ENCODE results near the gene PLG.
"Not testable (repeated sequence)": the region's sequence is repeated elsewhere in the genome, so short reads cannot be mapped to it uniquely, and the experiment has no call there.

Gene PLG

GRCh38 chr6:160774399-160774798, 72.4 kb downstream of the PLG start:
- Histone ChIP-seq H3K27ac (ENCODE audit: low read depth, low read length) (no peak overlapping the region), H3K4me2 (ENCODE audit: low read depth, low read length, poor library complexity, severe bottlenecking) (no peak overlapping the region), H3K4me3 (ENCODE audit: insufficient read depth, low read length, poor library complexity, severe bottlenecking) (no peak overlapping the region), H3K9me2 (replicated peaks; ENCODE audit: insufficient read depth, low read length) (no peaks in the 10 kb centered on the region), H3K9ac (ENCODE audit: low read length) (no peak overlapping the region), H3K36me3 (ENCODE audit: low read length) (no peaks in the 10 kb centered on the region), H3K27me3 (ENCODE audit: low read length) (no peaks in the 10 kb centered on the region), H2AFZ (ENCODE audit: low read depth, low read length, severe bottlenecking) (no peak overlapping the region), H3F3A (ENCODE audit: insufficient read depth) (no peaks in the 10 kb centered on the region), H3K79me2 (ENCODE audit: insufficient read depth, low read length) (no peaks in the 10 kb centered on the region), H3K9me3 (ENCODE audit: insufficient read depth, low read length) (no peaks in the 10 kb centered on the region), H4K20me1 (ENCODE audit: low read depth, low read length) (no peaks in the 10 kb centered on the region)
- TF ChIP-seq EZH2phosphoT487 (conservative IDR thresholded peaks at IDR 0.05; ENCODE audit: low read length) = no peak

DNA sequence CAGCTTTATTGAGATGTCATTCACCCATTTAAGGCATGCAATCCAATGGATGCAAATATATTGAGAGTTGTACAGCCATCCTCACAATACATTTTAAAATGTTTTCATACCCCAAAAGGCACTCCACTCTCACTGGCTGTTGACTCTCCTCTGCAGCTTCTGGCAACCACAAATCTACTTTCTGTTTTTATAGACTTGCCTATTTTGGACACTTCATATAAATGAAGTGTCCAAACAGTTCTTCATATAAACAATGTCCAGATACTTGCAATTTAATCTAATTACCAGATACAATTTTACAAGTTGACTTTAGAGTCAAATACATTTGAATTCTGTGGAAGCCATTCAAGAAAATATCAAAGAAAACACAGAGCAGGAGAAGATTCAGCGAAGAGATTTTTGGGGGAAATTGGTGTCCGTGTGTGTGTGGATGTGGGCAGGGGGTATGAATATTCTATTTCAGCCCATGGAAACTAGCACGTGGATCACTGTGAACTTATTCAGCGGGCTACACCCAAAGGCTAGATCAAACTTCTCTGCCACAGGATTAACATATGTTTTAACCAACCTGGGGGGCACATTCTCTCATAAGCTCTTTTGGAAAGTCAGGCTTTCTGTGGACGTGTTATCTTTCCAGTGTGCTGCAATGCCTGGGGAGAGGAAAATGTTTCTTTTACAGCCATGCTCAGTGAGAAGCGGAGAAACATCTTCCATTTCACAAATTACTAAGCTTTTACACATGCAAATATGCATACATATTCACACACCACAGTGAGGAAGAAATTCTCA, 73.9 kb downstream of the PLG start:
- no peaks in the 10 kb centered on the region for H3K9me2 ChIP-seq (replicated peaks; ENCODE audit: insufficient read depth, low read length)
- H3K27me3 ChIP-seq (ENCODE audit: low read length) = no peaks in the 10 kb centered on the region
- no peak overlapping the region for H3K9ac ChIP-seq (ENCODE audit: low read length)
- no peak overlapping the region for H3K4me3 ChIP-seq (ENCODE audit: insufficient read depth, low read length, poor library complexity, severe bottlenecking)
- H3K79me2 ChIP-seq (ENCODE audit: insufficient read depth, low read length) = no peaks in the 10 kb centered on the region
- no peak for TF ChIP-seq CTCF (IDR thresholded peaks at IDR 0.05; ENCODE audit: insufficient read depth, low read length, poor library complexity, severe bottlenecking)
- no peak for TF ChIP-seq EZH2phosphoT487 (conservative IDR thresholded peaks at IDR 0.05; ENCODE audit: low read length)
- no peaks in the 10 kb centered on the region for H3K9me3 ChIP-seq (ENCODE audit: insufficient read depth, low read length)
- H3F3A ChIP-seq (ENCODE audit: insufficient read depth) = no peaks in the 10 kb centered on the region
- H3K36me3 ChIP-seq (ENCODE audit: low read length) = no peaks in the 10 kb centered on the region
- no peaks in the 10 kb centered on the region for H4K20me1 ChIP-seq (ENCODE audit: low read depth, low read length)
- no peak overlapping the region for H2AFZ ChIP-seq (ENCODE audit: low read depth, low read length, severe bottlenecking)
- H3K4me2 ChIP-seq (ENCODE audit: low read depth, low read length, poor library complexity, severe bottlenecking) = peak overlapping the region; percentile 37
- no peak overlapping the region; the same call in 1 of the 2 replicates for H3K27ac ChIP-seq (ENCODE audit: low read depth, low read length)

GRCh38 chr6:160779095-160779494, 77.1 kb downstream of the PLG start:
- not testable (repeated sequence) for H3K4me2 ChIP-seq (ENCODE audit: low read depth, low read length, poor library complexity, severe bottlenecking); H3F3A ChIP-seq (ENCODE audit: insufficient read depth); H3K27ac ChIP-seq (ENCODE audit: low read depth, low read length); H3K9me2 ChIP-seq (replicated peaks; ENCODE audit: insufficient read depth, low read length); H2AFZ ChIP-seq (ENCODE audit: low read depth, low read length, severe bottlenecking); H3K27me3 ChIP-seq (ENCODE audit: low read length); H3K36me3 ChIP-seq (ENCODE audit: low read length); H3K9me3 ChIP-seq (ENCODE audit: insufficient read depth, low read length); H3K4me3 ChIP-seq (ENCODE audit: insufficient read depth, low read length, poor library complexity, severe bottlenecking); H4K20me1 ChIP-seq (ENCODE audit: low read depth, low read length); H3K79me2 ChIP-seq (ENCODE audit: insufficient read depth, low read length); H3K9ac ChIP-seq (ENCODE audit: low read length)

DNA sequence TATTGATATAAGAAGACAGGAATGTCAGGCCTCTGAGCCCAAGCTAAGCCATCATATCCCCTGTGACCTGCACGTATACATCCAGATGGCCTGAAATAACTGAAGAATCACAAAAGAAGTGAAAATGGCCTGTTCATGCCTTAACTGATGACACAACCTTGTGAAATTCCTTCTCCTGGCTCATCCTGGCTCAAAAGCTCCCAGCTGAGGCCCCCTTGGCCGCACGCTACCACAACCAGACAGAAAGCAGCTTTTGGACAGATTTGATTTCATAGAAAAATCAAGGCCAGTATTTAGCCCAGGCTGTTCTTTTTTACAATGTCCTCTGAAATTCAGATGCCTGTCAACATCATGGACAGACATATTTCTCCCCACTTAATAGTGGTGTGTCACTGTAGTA, 78.6 kb downstream of the PLG start:
- not testable (repeated sequence) for H3F3A ChIP-seq (ENCODE audit: insufficient read depth); H4K20me1 ChIP-seq (ENCODE audit: low read depth, low read length); H3K27ac ChIP-seq (ENCODE audit: low read depth, low read length); H2AFZ ChIP-seq (ENCODE audit: low read depth, low read length, severe bottlenecking); H3K79me2 ChIP-seq (ENCODE audit: insufficient read depth, low read length); H3K9ac ChIP-seq (ENCODE audit: low read length); H3K9me2 ChIP-seq (replicated peaks; ENCODE audit: insufficient read depth, low read length); H3K4me3 ChIP-seq (ENCODE audit: insufficient read depth, low read length, poor library complexity, severe bottlenecking); H3K9me3 ChIP-seq (ENCODE audit: insufficient read depth, low read length); H3K36me3 ChIP-seq (ENCODE audit: low read length); H3K4me2 ChIP-seq (ENCODE audit: low read depth, low read length, poor library complexity, severe bottlenecking); H3K27me3 ChIP-seq (ENCODE audit: low read length)

- H3K36me3 ChIP-seq (ENCODE audit: low read length) = no peaks in the 10 kb centered on the region
- H3K9ac ChIP-seq (ENCODE audit: low read length) = no peak overlapping the region
- TF ChIP-seq CTCF (IDR thresholded peaks at IDR 0.05; ENCODE audit: insufficient read depth, low read length, poor library complexity, severe bottlenecking) (no peak), EZH2phosphoT487 (conservative IDR thresholded peaks at IDR 0.05; ENCODE audit: low read length) (no peak)
- H2AFZ ChIP-seq (ENCODE audit: low read depth, low read length, severe bottlenecking) = no peak overlapping the region
- no peaks in the 10 kb centered on the region for H4K20me1 ChIP-seq (ENCODE audit: low read depth, low read length)
- H3K27me3 ChIP-seq (ENCODE audit: low read length) = no peaks in the 10 kb centered on the region
- no peak overlapping the region for H3K27ac ChIP-seq (ENCODE audit: low read depth, low read length)
- H3K9me2 ChIP-seq (replicated peaks; ENCODE audit: insufficient read depth, low read length) = no peaks in the 10 kb centered on the region
- no peaks in the 10 kb centered on the region for H3K9me3 ChIP-seq (ENCODE audit: insufficient read depth, low read length)
- H3K4me3 ChIP-seq (ENCODE audit: insufficient read depth, low read length, poor library complexity, severe bottlenecking) = no peak overlapping the region
- H3F3A ChIP-seq (ENCODE audit: insufficient read depth) = no peaks in the 10 kb centered on the region
- H3K79me2 ChIP-seq (ENCODE audit: insufficient read depth, low read length) = no peaks in the 10 kb centered on the region
- H3K4me2 ChIP-seq (ENCODE audit: low read depth, low read length, poor library complexity, severe bottlenecking) = no peak overlapping the region
Observed at GRCh38 chr6:160781298-160781697, 79.3 kb downstream of the PLG start.
